Measurements from ENCODE around the gene IBTK.

IBTK gene

GRCh38 chr6:82239597-82239996, 7.9 kb downstream of the IBTK start:
- Histone ChIP-seq H3F3A (ENCODE audit: insufficient read depth) (no peaks in the 10 kb centered on the region), H3K36me3 (ENCODE audit: low read length) (peaks cover 8% of the 10 kb centered on the region; the same call in 1 of the 2 replicates), H3K27ac (ENCODE audit: low read depth, low read length) (no peak overlapping the region), H4K20me1 (ENCODE audit: low read depth, low read length) (0 out of 2 replicates have a peak, but pooled peaks cover 4% of the 10 kb centered on the region), H3K9me3 (ENCODE audit: insufficient read depth, low read length) (no peaks in the 10 kb centered on the region), H3K79me2 (ENCODE audit: insufficient read depth, low read length) (peaks cover 75% of the 10 kb centered on the region), H3K9me2 (replicated peaks; ENCODE audit: insufficient read depth, low read length) (no peaks in the 10 kb centered on the region), H3K9ac (ENCODE audit: low read length) (no peak overlapping the region), H3K27me3 (ENCODE audit: low read length) (no peaks in the 10 kb centered on the region), H3K4me2 (ENCODE audit: low read depth, low read length, poor library complexity, severe bottlenecking) (no peak overlapping the region), H3K4me3 (ENCODE audit: insufficient read depth, low read length, poor library complexity, severe bottlenecking) (no peak overlapping the region), H2AFZ (ENCODE audit: low read depth, low read length, severe bottlenecking) (no peak overlapping the region)
- no peak for TF ChIP-seq EZH2phosphoT487 (conservative IDR thresholded peaks at IDR 0.05; ENCODE audit: low read length)

- Histone ChIP-seq H3K9me2 (replicated peaks; ENCODE audit: insufficient read depth, low read length) (no peaks in the 10 kb centered on the region), H3K79me2 (ENCODE audit: insufficient read depth, low read length) (peaks cover 52% of the 10 kb centered on the region), H3F3A (ENCODE audit: insufficient read depth) (no peaks in the 10 kb centered on the region), H3K4me3 (ENCODE audit: insufficient read depth, low read length, poor library complexity, severe bottlenecking) (no peak overlapping the region), H3K9ac (ENCODE audit: low read length) (no peak overlapping the region), H4K20me1 (ENCODE audit: low read depth, low read length) (0 out of 2 replicates have a peak, but pooled peaks cover 4% of the 10 kb centered on the region), H3K27ac (ENCODE audit: low read depth, low read length) (no peak overlapping the region), H3K4me2 (ENCODE audit: low read depth, low read length, poor library complexity, severe bottlenecking) (no peak overlapping the region), H2AFZ (ENCODE audit: low read depth, low read length, severe bottlenecking) (no peak overlapping the region), H3K36me3 (ENCODE audit: low read length) (peaks cover 6% of the 10 kb centered on the region; the same call in 1 of the 2 replicates), H3K9me3 (ENCODE audit: insufficient read depth, low read length) (no peaks in the 10 kb centered on the region), H3K27me3 (ENCODE audit: low read length) (no peaks in the 10 kb centered on the region)
- TF ChIP-seq EZH2phosphoT487 (conservative IDR thresholded peaks at IDR 0.05; ENCODE audit: low read length) (no peak), CTCF (IDR thresholded peaks at IDR 0.05; ENCODE audit: insufficient read depth, low read length, poor library complexity, severe bottlenecking) (no peak)
These were observed 10.5 kb downstream of the IBTK start for GRCh38 chr6:82237013-82237412.

- no peaks in the 10 kb centered on the region for H3K9me3 ChIP-seq (ENCODE audit: insufficient read depth, low read length)
- H3K36me3 ChIP-seq (ENCODE audit: low read length), result peaks cover 32% of the 10 kb centered on the region; the same call in 1 of the 2 replicates
- no peaks in the 10 kb centered on the region for H3K79me2 ChIP-seq (ENCODE audit: insufficient read depth, low read length)
- H3F3A ChIP-seq (ENCODE audit: insufficient read depth), result peaks cover 3% of the 10 kb centered on the region; the same call in 1 of the 2 replicates
- H3K27ac ChIP-seq (ENCODE audit: low read depth, low read length), result peak overlapping the region; percentile 54
- H4K20me1 ChIP-seq (ENCODE audit: low read depth, low read length), result no peaks in the 10 kb centered on the region
- peak overlapping the region; percentile 41 for H3K4me2 ChIP-seq (ENCODE audit: low read depth, low read length, poor library complexity, severe bottlenecking)
- no peak overlapping the region for H3K9ac ChIP-seq (ENCODE audit: low read length)
- TF ChIP-seq EZH2phosphoT487 (conservative IDR thresholded peaks at IDR 0.05; ENCODE audit: low read length) (no peak), CTCF (IDR thresholded peaks at IDR 0.05; ENCODE audit: insufficient read depth, low read length, poor library complexity, severe bottlenecking) (no peak)
- no peak overlapping the region for H2AFZ ChIP-seq (ENCODE audit: low read depth, low read length, severe bottlenecking)
- no peak overlapping the region for H3K4me3 ChIP-seq (ENCODE audit: insufficient read depth, low read length, poor library complexity, severe bottlenecking)
- no peaks in the 10 kb centered on the region for H3K27me3 ChIP-seq (ENCODE audit: low read length)
- H3K9me2 ChIP-seq (replicated peaks; ENCODE audit: insufficient read depth, low read length), result no peaks in the 10 kb centered on the region
These were observed 19.8 kb downstream of the IBTK start for GRCh38 chr6:82227770-82228169.

- Histone ChIP-seq H4K20me1 (ENCODE audit: low read depth, low read length) (no peaks in the 10 kb centered on the region), H3K36me3 (ENCODE audit: low read length) (peaks cover 34% of the 10 kb centered on the region; the same call in 1 of the 2 replicates), H3K4me3 (ENCODE audit: insufficient read depth, low read length, poor library complexity, severe bottlenecking) (no peak overlapping the region), H3F3A (ENCODE audit: insufficient read depth) (no peaks in the 10 kb centered on the region), H3K27me3 (ENCODE audit: low read length) (no peaks in the 10 kb centered on the region), H3K9me2 (replicated peaks; ENCODE audit: insufficient read depth, low read length) (no peaks in the 10 kb centered on the region), H2AFZ (ENCODE audit: low read depth, low read length, severe bottlenecking) (no peak overlapping the region), H3K9me3 (ENCODE audit: insufficient read depth, low read length) (no peaks in the 10 kb centered on the region), H3K27ac (ENCODE audit: low read depth, low read length) (no peak overlapping the region), H3K4me2 (ENCODE audit: low read depth, low read length, poor library complexity, severe bottlenecking) (no peak overlapping the region), H3K79me2 (ENCODE audit: insufficient read depth, low read length) (no peaks in the 10 kb centered on the region), H3K9ac (ENCODE audit: low read length) (no peak overlapping the region)
- TF ChIP-seq EZH2phosphoT487 (conservative IDR thresholded peaks at IDR 0.05; ENCODE audit: low read length) (no peak), CTCF (IDR thresholded peaks at IDR 0.05; ENCODE audit: insufficient read depth, low read length, poor library complexity, severe bottlenecking) (no peak)
These were observed 27.4 kb downstream of the IBTK start for GRCh38 chr6:82220167-82220566.
